ENCODE data around the gene RAB35.
"Not testable (repeated sequence)": the region's sequence is repeated elsewhere in the genome, so short reads cannot be mapped to it uniquely, and the experiment has no call there.

RAB35 gene

GRCh38 chr12:120054293-120054692 lies 62.3 kb downstream of the RAB35 start:
- no peak for DNase-seq

GRCh38 chr12:120051535-120051934 lies 65.0 kb downstream of the RAB35 start:
- DNase-seq = no peak

- DNase-seq = no peak
Measured at GRCh38 chr12:120049426-120049825, 67.1 kb downstream of the RAB35 start.

- DNase-seq = no peak
Measured at GRCh38 chr12:120048263-120048662, 68.3 kb downstream of the RAB35 start.

- DNase-seq = no peak
Measured at GRCh38 chr12:120047072-120047471, 69.5 kb downstream of the RAB35 start.

- DNase-seq = not testable (repeated sequence)
Measured at GRCh38 chr12:120045367-120045766, 71.2 kb downstream of the RAB35 start.
